B cell (primary cell): ENCODE results near the gene SLC2A3. TPM values are rescaled to one million over a fixed set of nuclear protein-coding genes. Genes with fewer than 3 reads are reported as not detected.
"Not testable (repeated sequence)": the region's sequence is repeated elsewhere in the genome, so short reads cannot be mapped to it uniquely, and the experiment has no call there.

Experiments
- ATAC-seq: fragments of 200-7000 bp; cut with Tn5 transposase; one replicate; pipeline ENCODE4 v1.10.0; 2021; ENCODE audit warnings: low read depth, mild to moderate bottlenecking, moderate number of reproducible peaks, moderate library complexity
- CTCF ChIA-PET: fragments of 350-600 bp; sonication (Branson Sonifier 250); formaldehyde crosslinking; loops from one replicate; lab custom pipeline; 2021; ENCODE audit warnings: antibody characterized with exemption, inconsistent platforms; lab: Charles Lee
- POLR2A ChIA-PET: fragments of 350-600 bp; sonication (Branson Sonifier 250); formaldehyde crosslinking; loops from one replicate; lab custom pipeline; 2021; ENCODE audit warnings: antibody characterized with exemption; lab: Charles Lee
- DNase-seq: peaks from one replicate; pipeline ENCODE4 v3.0.0; 2013
- H2AFZ ChIP-seq: 2 replicates; pipeline ENCODE4 v1.6.1; 2012; ENCODE audit warnings: mild to moderate bottlenecking, low read depth, low read length; ENCODE audit not compliant: insufficient read depth, poor library complexity, severe bottlenecking
- H3K27ac ChIP-seq, 2 donors: 1 replicate in 1 of 2; 2 replicates in 1 of 2; pipeline ENCODE4 v1.5.1; 2012 to 2013; ENCODE audit warnings: low read length in 2 of 2, mild to moderate bottlenecking in 2 of 2, moderate library complexity in 1 of 2
- H3K27me3 ChIP-seq, 4 experiments: fragments of 200-600 bp in 1 of 4; sonication (generic) in 1 of 4; replicated peaks in 1 of 4; 1 replicate in 2 of 4; 2 replicates in 2 of 4; pipeline versions ENCODE4 v1.6.1 to v1.7.0; 2013 to 2016; ENCODE audit warnings: low read length in 3 of 4, mild to moderate bottlenecking in 2 of 4, mixed read lengths in 1 of 4, moderate library complexity in 1 of 4; ENCODE audit not compliant: insufficient read depth in 4 of 4, control insufficient read depth in 3 of 4; ENCODE audit errors: control extremely low read depth in 1 of 4
- H3K36me3 ChIP-seq, 2 experiments: replicated peaks in 1 of 2; 1 replicate in 1 of 2; 2 replicates in 1 of 2; pipeline versions ENCODE4 v1.6.1 to v1.7.1; 2013; ENCODE audit warnings: low read length in 1 of 2; ENCODE audit not compliant: insufficient read depth in 2 of 2, control insufficient read depth in 1 of 2; ENCODE audit errors: control extremely low read depth in 1 of 2, extremely low read depth in 1 of 2
- H3K4me1 ChIP-seq, 2 donors: fragments of 200-600 bp in 1 of 2; sonication (generic) in 1 of 2; 1 replicate in 1 of 2; 2 replicates in 1 of 2; pipeline versions ENCODE4 v1.5.1 to v1.6.1; 2013 to 2017; ENCODE audit warnings: low read length in 2 of 2; ENCODE audit not compliant: control insufficient read depth in 2 of 2, insufficient read depth in 2 of 2
- H3K4me2 ChIP-seq: replicated peaks from 2 replicates; pipeline ENCODE3; 2012; ENCODE audit warnings: mild to moderate bottlenecking, low read depth, low read length; ENCODE audit not compliant: poor library complexity, severe bottlenecking
- H3K4me3 ChIP-seq, 5 experiments: fragments of 200-600 bp in 1 of 5; sonication (generic) in 1 of 5; 1 replicate in 3 of 5; 2 replicates in 2 of 5; pipeline versions ENCODE4 v1.5.1 to v1.7.0; 2011 to 2016; ENCODE audit warnings: low read length in 4 of 5, mild to moderate bottlenecking in 4 of 5, low read depth in 2 of 5, control low read depth in 1 of 5, moderate library complexity in 1 of 5; ENCODE audit not compliant: insufficient read depth in 1 of 5; ENCODE audit errors: control extremely low read depth in 1 of 5, extremely low read depth in 1 of 5
- H3K79me2 ChIP-seq: fragments of 200-600 bp; sonication (generic); one replicate; pipeline ENCODE4 v1.6.0; 2016; ENCODE audit warnings: low read length; ENCODE audit not compliant: control insufficient read depth, insufficient read depth
- H3K9ac ChIP-seq: fragments of 200-600 bp; sonication (generic); 2 replicates; pipeline ENCODE4 v1.6.1; 2017; ENCODE audit warnings: mild to moderate bottlenecking, low read length, moderate library complexity
- H3K9me3 ChIP-seq, 3 donors: one replicate each; pipeline versions ENCODE4 v1.6.1 to v1.7.1; 2013; ENCODE audit warnings: low read length in 2 of 3; ENCODE audit not compliant: control insufficient read depth in 2 of 3, insufficient read depth in 1 of 3; ENCODE audit errors: control extremely low read depth in 1 of 3
- H4K20me1 ChIP-seq: 2 replicates; pipeline ENCODE4 v1.6.0; 2012; ENCODE audit warnings: mild to moderate bottlenecking, low read length; ENCODE audit not compliant: insufficient read depth, control insufficient read depth, poor library complexity, severe bottlenecking
- H3K27ac Mint-ChIP-seq: one replicate; pipeline ENCODE4 v1.8.0; 2021; ENCODE audit warnings: mixed read lengths
- H3K27me3 Mint-ChIP-seq: one replicate; pipeline ENCODE4 v1.8.0; 2021; ENCODE audit warnings: mixed read lengths
- H3K4me1 Mint-ChIP-seq: one replicate; pipeline ENCODE4 v1.8.0; 2021; ENCODE audit warnings: mixed read lengths
- H3K4me3 Mint-ChIP-seq: one replicate; pipeline ENCODE4 v1.8.0; 2021; ENCODE audit warnings: mixed read lengths
- H3K9me3 Mint-ChIP-seq: one replicate; pipeline ENCODE4 v1.8.0; 2022; ENCODE audit warnings: mixed read lengths; ENCODE audit not compliant: insufficient read depth
- CTCF ChIP-seq: fragments of 200-600 bp; IDR thresholded peaks from one replicate; pipeline ENCODE4 v1.8.0; 2022; ENCODE audit warnings: antibody characterized with exemption, mild to moderate bottlenecking
- EZH2 ChIP-seq: IDR thresholded peaks from 2 replicates; pipeline ENCODE4 v1.6.1; 2012; ENCODE audit warnings: borderline replicate concordance, low read depth, mild to moderate bottlenecking, moderate library complexity, low read length; ENCODE audit not compliant: insufficient read depth, poor library complexity, severe bottlenecking
- WGBS: methylation state at CpG from one replicate; pipeline ENCODE4 v1.1.5; 2013; ENCODE audit warnings: missing lambda C conversion rate; ENCODE audit not compliant: insufficient coverage; 5-methylcytosine and 5-hydroxymethylcytosine counted together
- intact Hi-C: fragments of 100-400 bp; cut with micrococcal nuclease; formaldehyde crosslinking; loops from one replicate; pipeline ENCODE4 v1.10.0; 2022
- polyA plus RNA-seq: library from polyadenylated mRNA; depleted of rRNA; stranded (reverse); fragments of >200 nt; gene quantifications from 2 replicates; pipeline ENCODE4 v1.2.3, GENCODE V29; 2012
- total RNA-seq, 2 donors: library from RNA; stranded (reverse); fragments of 120-200 nt in 1 of 2; gene quantifications; 1 replicate in 1 of 2; 2 replicates in 1 of 2; pipeline versions ENCODE4 v1.2.3 to v1.2.4, GENCODE V29; 2013 to 2022

Gene SLC2A3
- total and polyA plus RNA-seq, 2 donors (not counting 1 experiment from before 2014, with no cell fraction given) = 215 to 284 TPM

- intact Hi-C loops = no loop called here
- Mint-ChIP-seq H3K4me1 (peaks cover 22% of the 10 kb centered on the region), H3K27ac (no peak overlapping the region), H3K4me3 (no peak overlapping the region), H3K9me3 (no peaks in the 10 kb centered on the region), H3K27me3 (no peaks in the 10 kb centered on the region)
- DNase-seq (no peak), ATAC-seq (no peak)
- no peak overlapping the region for H2AFZ ChIP-seq
- H3K36me3 ChIP-seq = peaks cover 0 to 3% of the 10 kb centered on the region in 2 experiments
- WGBS = 100% methylated on average over 5 of the region's 14 CpGs
- ChIA-PET POLR2A (no interaction called here), CTCF (interaction anchor here (12.8 kb wide), 1 partner anchor 31 kb away, joined by 221 read pairs; the partner anchor contains the start of gene SLC2A3)
- peaks cover 19% of the 10 kb centered on the region for H3K79me2 ChIP-seq
- no peaks in the 10 kb centered on the region for H3K9me3 ChIP-seq
- no peak overlapping the region for H3K27ac ChIP-seq
- H3K27me3 ChIP-seq = no peaks in the 10 kb centered on the region
- H3K4me2 ChIP-seq = no peak overlapping the region
- H4K20me1 ChIP-seq = no peaks in the 10 kb centered on the region
- H3K4me1 ChIP-seq = peaks cover 19 to 29% of the 10 kb centered on the region in 2 donors
- TF ChIP-seq EZH2 (no peak), CTCF (no peak)
- no peak overlapping the region for H3K9ac ChIP-seq
- H3K4me3 ChIP-seq = no peak overlapping the region
These were observed 30.6 kb upstream of the SLC2A3 start for GRCh38 chr12:7966563-7966962.

- ChIA-PET POLR2A (interaction anchor here (1.1 kb wide), 1 partner anchor 28 kb away, joined by 9 read pairs; the partner anchor contains the start of gene SLC2A3), CTCF (interaction anchor here (0.6 to 12.8 kb wide), 4 partner anchors 9 to 63 kb away, joined by 3 to 221 read pairs (median 4); partner anchors contain the start of gene SLC2A3)
- H3K4me2 ChIP-seq, DNase-seq, H3K9me3 Mint-ChIP-seq, H3K27me3 ChIP-seq, H3K27ac Mint-ChIP-seq, H3K4me3 Mint-ChIP-seq, H3K36me3 ChIP-seq, H3K27ac ChIP-seq, H2AFZ ChIP-seq, H3K27me3 Mint-ChIP-seq, H4K20me1 ChIP-seq, H3K9me3 ChIP-seq, H3K4me3 ChIP-seq, H3K9ac ChIP-seq, ATAC-seq, intact Hi-C loops: not testable (repeated sequence)
- H3K4me1 Mint-ChIP-seq = peaks cover 22% of the 10 kb centered on the region
- H3K79me2 ChIP-seq = peaks cover 18% of the 10 kb centered on the region
- H3K4me1 ChIP-seq = peaks cover 20 to 25% of the 10 kb centered on the region in 2 donors
- WGBS = 91% methylated on average over 6 of the region's 9 CpGs
These were observed 28.7 kb upstream of the SLC2A3 start for GRCh38 chr12:7964669-7965068.
